Esophagus muscularis mucosa (tissue), 4 donors: ENCODE results near the gene TP53I13. TPM values are rescaled to one million over a fixed set of nuclear protein-coding genes. Genes with fewer than 3 reads are reported as not detected.

Experiments
- DNase-seq: peaks from one replicate; pipeline ENCODE4 v3.0.0-alpha.2; 2017; ENCODE audit errors: extremely low spot score
- H3K27ac ChIP-seq, 4 donors: fragments of 200-600 bp; sonication (generic); replicated peaks in 1 of 4; 1 replicate in 3 of 4; 2 replicates in 1 of 4; pipeline ENCODE4 v1.5.1; 2016 to 2019; ENCODE audit warnings: mild to moderate bottlenecking in 1 of 4
- H3K27me3 ChIP-seq, 4 donors: fragments of 200-600 bp; sonication (generic); one replicate each; pipeline versions ENCODE4 v1.5.1 to v1.6.0; 2016 to 2019
- H3K36me3 ChIP-seq, 4 donors: fragments of 200-600 bp; sonication (generic); one replicate each; pipeline ENCODE4 v1.5.1; 2016 to 2019
- H3K4me1 ChIP-seq, 4 donors: fragments of 200-600 bp; sonication (generic); one replicate each; pipeline ENCODE4 v1.5.1; 2016 to 2019
- H3K4me3 ChIP-seq, 4 donors: fragments of 200-600 bp; sonication (generic); 1 replicate in 2 of 4; 2 replicates in 2 of 4; pipeline ENCODE4 v1.5.1; 2016 to 2019; ENCODE audit warnings: mild to moderate bottlenecking in 4 of 4, moderate library complexity in 1 of 4
- H3K9me3 ChIP-seq, 4 donors: fragments of 200-600 bp; sonication (generic); 1 replicate in 3 of 4; 2 replicates in 1 of 4; pipeline ENCODE4 v1.5.1; 2016 to 2019
- CTCF ChIP-seq, 3 experiments: fragments of 200-600 bp in 2 of 3; fragments of 450-650 bp in 1 of 3; sonication (generic) in 2 of 3; IDR thresholded peaks; one replicate each; pipeline ENCODE4 v1.5.1; 2017 to 2019; ENCODE audit warnings: antibody characterized with exemption in 3 of 3, mild to moderate bottlenecking in 2 of 3, moderate library complexity in 1 of 3
- EP300 ChIP-seq: sonication (generic); formaldehyde crosslinking; IDR thresholded peaks from one replicate; pipeline ENCODE4 v1.6.1; 2017; ENCODE audit warnings: antibody characterized with exemption
- POLR2A ChIP-seq: fragments of 450-650 bp; IDR thresholded peaks from one replicate; pipeline ENCODE4 v1.6.1; 2017; ENCODE audit warnings: antibody characterized with exemption, moderate library complexity, mild to moderate bottlenecking, low read depth
- POLR2AphosphoS5 ChIP-seq, 2 donors: sonication (generic); formaldehyde crosslinking; IDR thresholded peaks; one replicate each; pipeline ENCODE4 v1.6.1; 2017; ENCODE audit warnings: antibody characterized with exemption in 2 of 2
- WGBS: methylation state at CpG from one replicate; pipeline ENCODE4 v1.1.5; 2018; 5-methylcytosine and 5-hydroxymethylcytosine counted together
- intact Hi-C: fragments of 100-400 bp; cut with DNase I; formaldehyde crosslinking; loops from one replicate; pipeline ENCODE4 v1.15.1; 2023
- total RNA-seq, 4 donors: library from RNA; depleted of rRNA; stranded (reverse); fragments of >200 nt; gene quantifications; one replicate each; pipeline versions ENCODE4 v1.1.0 to v1.2.1, GENCODE V29; 2016

Gene TP53I13
- total RNA-seq, 4 donors from 2014 or later, result 40.9 to 72.6 (median 55.7) TPM

GRCh38 chr17:29597361-29598172 is 29.1 kb downstream of the TP53I13 start:
- TF ChIP-seq POLR2AphosphoS5 (IDR thresholded peaks at IDR 0.05), result no peak
- no peak for TF ChIP-seq POLR2A
- TF ChIP-seq CTCF (IDR thresholded peaks at IDR 0.05), result no peak
- no peak for TF ChIP-seq EP300
- Histone ChIP-seq H3K4me3 (no peak overlapping the region), H3K36me3 (no peaks in the 10 kb centered on the region), H3K9me3 (no peaks in the 10 kb centered on the region), H3K27ac (peak overlapping the region in 1 of 4 donors; percentile 0), H3K27me3 (no peaks in the 10 kb centered on the region), H3K4me1 (peaks cover 14 to 39% (median 29%) of the 10 kb centered on the region in 4 donors)
- DNase-seq, result no peak
- intact Hi-C loops, result no loop called here
- WGBS, result 78% methylated on average over 4 of the region's 13 CpGs

- Histone ChIP-seq H3K4me1 (no peaks in the 10 kb centered on the region), H3K36me3 (peaks cover 0 to 6% (median 0%) of the 10 kb centered on the region in 4 donors), H3K27me3 (no peaks in the 10 kb centered on the region), H3K4me3 (no peak overlapping the region), H3K27ac (no peak overlapping the region), H3K9me3 (no peaks in the 10 kb centered on the region)
- no peak for TF ChIP-seq POLR2AphosphoS5 (IDR thresholded peaks at IDR 0.05)
- no peak for TF ChIP-seq EP300
- TF ChIP-seq CTCF (IDR thresholded peaks at IDR 0.05), result no peak
- no peak for TF ChIP-seq POLR2A
- WGBS, result 87% methylated on average over 6 of the region's 6 CpGs
- no peak for DNase-seq
- intact Hi-C loops, result no loop called here
Observed at GRCh38 chr17:29603109-29603674, 34.7 kb downstream of the TP53I13 start.

- intact Hi-C loops, result no loop called here
- TF ChIP-seq POLR2AphosphoS5 (IDR thresholded peaks at IDR 0.05) (no peak), EP300 (no peak), POLR2A (no peak), CTCF (IDR thresholded peaks at IDR 0.05) (no peak)
- DNase-seq, result no peak
- H3K4me1 ChIP-seq, result peaks cover under 1 to 3% (median 2%) of the 10 kb centered on the region in 4 donors
- peaks cover 0 to 6% (median 0%) of the 10 kb centered on the region in 4 donors for H3K36me3 ChIP-seq
- WGBS, result 82% methylated on average over 10 of the region's 29 CpGs
- H3K27me3 ChIP-seq, result no peaks in the 10 kb centered on the region
- no peak overlapping the region for H3K27ac ChIP-seq
- no peaks in the 10 kb centered on the region for H3K9me3 ChIP-seq
- no peak overlapping the region for H3K4me3 ChIP-seq
Observed at GRCh38 chr17:29607557-29608195, 39.2 kb downstream of the TP53I13 start.

GRCh38 chr17:29608986-29609385 is 40.5 kb downstream of the TP53I13 start:
- DNase-seq, result no peak
- Histone ChIP-seq H3K9me3 (no peaks in the 10 kb centered on the region), H3K4me1 (peaks cover 14 to 16% (median 15%) of the 10 kb centered on the region in 4 donors), H3K4me3 (no peak overlapping the region), H3K27ac (no peak overlapping the region), H3K36me3 (peaks cover 0 to 6% (median 0%) of the 10 kb centered on the region in 4 donors), H3K27me3 (no peaks in the 10 kb centered on the region)
- TF ChIP-seq POLR2A, result no peak
- 84% methylated on average over 10 of the region's 15 CpGs for WGBS
- intact Hi-C loops, result no loop called here

GRCh38 chr17:29610395-29610794 is 41.9 kb downstream of the TP53I13 start:
- intact Hi-C loops, result loop anchor here (10.0 kb wide), 1 partner anchor 164 kb away; no protein-coding TSS in a partner anchor
- DNase-seq, result no peak

More at GRCh38 chr17:29610395-29610794, 41.9 kb downstream of the TP53I13 start:
- Histone ChIP-seq H3K36me3 (peaks cover 0 to 6% (median 0%) of the 10 kb centered on the region in 4 donors), H3K9me3 (no peaks in the 10 kb centered on the region), H3K27me3 (no peaks in the 10 kb centered on the region), H3K4me1 (peaks cover 28 to 30% (median 29%) of the 10 kb centered on the region in 4 donors), H3K27ac (no peak overlapping the region), H3K4me3 (no peak overlapping the region)
- WGBS, result 81% methylated on average over 3 of the region's 3 CpGs
- TF ChIP-seq POLR2A, result no peak
- no peak for TF ChIP-seq POLR2AphosphoS5 (IDR thresholded peaks at IDR 0.05)
- no peak for TF ChIP-seq CTCF (IDR thresholded peaks at IDR 0.05)
- TF ChIP-seq EP300, result no peak
